Parathyroid adenoma (tissue), 2 donors: ENCODE measurements around the gene ALPI.
"Not testable (repeated sequence)": the region's sequence is repeated elsewhere in the genome, so short reads cannot be mapped to it uniquely, and the experiment has no call there.

ENCODE experiments used
- H2AFZ ChIP-seq: fragments of 300-600 bp; sonication (generic); one replicate; pipeline ENCODE4 v1.7.0; 2017; ENCODE audit warnings: antibody characterized with exemption, mild to moderate bottlenecking
- H3K27ac ChIP-seq: fragments of 300-600 bp; sonication (generic); one replicate; pipeline ENCODE4 v1.7.0; 2017
- H3K27me3 ChIP-seq: fragments of 300-600 bp; sonication (generic); one replicate; pipeline ENCODE4 v1.7.0; 2017; ENCODE audit warnings: low read length; ENCODE audit not compliant: control insufficient read depth, insufficient read depth
- H3K36me3 ChIP-seq: fragments of 300-600 bp; sonication (generic); one replicate; pipeline ENCODE4 v1.7.0; 2017; ENCODE audit warnings: low read length; ENCODE audit not compliant: control insufficient read depth, insufficient read depth
- H3K4me1 ChIP-seq: fragments of 300-600 bp; sonication (generic); one replicate; pipeline ENCODE4 v1.7.0; 2017; ENCODE audit warnings: control low read depth
- H3K4me2 ChIP-seq: fragments of 300-600 bp; sonication (generic); one replicate; pipeline ENCODE4 v1.7.0; 2017; ENCODE audit warnings: low read length
- H3K4me3 ChIP-seq: fragments of 300-600 bp; sonication (generic); one replicate; pipeline ENCODE4 v1.7.0; 2017; ENCODE audit warnings: low read depth, low read length
- H3K79me2 ChIP-seq: fragments of 300-600 bp; sonication (generic); one replicate; pipeline ENCODE4 v1.7.0; 2017; ENCODE audit warnings: control low read depth
- H3K9ac ChIP-seq: fragments of 300-600 bp; sonication (generic); one replicate; pipeline ENCODE4 v1.7.0; 2017; ENCODE audit warnings: mild to moderate bottlenecking
- H3K9me3 ChIP-seq: fragments of 300-600 bp; sonication (generic); one replicate; pipeline ENCODE4 v1.7.0; 2017; ENCODE audit warnings: low read length; ENCODE audit not compliant: control insufficient read depth
- TF ChIP-seq, protein P1 (sequence below): fragments of 300-600 bp; sonication (generic); IDR thresholded peaks from one replicate; pipeline ENCODE4 v1.7.0; 2017; ENCODE audit warnings: antibody characterized with exemption, mild to moderate bottlenecking
- donor health status: primary hyperparathyroidism.

Gene ALPI

DNA sequence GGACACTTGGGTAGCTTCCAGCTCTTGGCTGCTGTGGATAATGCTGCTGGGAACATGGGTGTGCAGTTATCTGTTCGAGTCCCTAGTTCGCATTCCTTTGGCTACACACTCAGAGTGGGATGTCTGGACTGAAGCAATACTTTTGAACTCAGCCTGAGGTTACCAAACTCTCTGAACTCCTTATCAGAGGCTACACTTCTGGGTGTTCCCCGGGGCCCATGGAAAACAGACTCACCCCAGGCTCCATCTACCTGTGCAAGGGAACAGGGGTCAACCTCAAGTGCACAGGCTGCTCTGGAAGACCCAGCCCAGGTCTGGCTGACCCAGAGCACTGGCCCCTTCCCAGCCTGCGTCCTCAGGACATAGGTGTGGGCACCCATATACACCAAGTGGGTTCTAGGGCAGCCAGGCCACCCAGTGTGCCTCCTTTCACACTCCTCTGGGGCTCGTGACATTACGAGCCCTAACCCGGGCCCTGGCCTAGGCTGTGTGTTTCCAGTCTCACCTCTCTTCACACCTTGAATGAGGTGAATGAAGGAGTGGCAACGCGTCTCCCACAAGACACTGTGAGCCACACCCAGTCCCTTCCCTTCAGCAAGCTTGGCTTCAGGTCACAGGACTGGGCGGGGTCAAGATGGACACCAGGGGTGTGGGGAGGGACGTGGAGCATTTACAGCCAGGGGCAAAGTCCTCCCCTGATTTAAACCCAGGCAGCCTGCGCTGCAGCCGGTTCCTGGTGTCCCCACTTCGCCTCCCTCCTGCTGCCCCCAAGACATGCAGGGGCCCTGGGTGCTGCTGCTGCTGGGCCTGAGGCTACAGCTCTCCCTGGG lies at the start of gene ALPI:
Gene ALPI, plus strand, starts transcription at position 728 of the 830 bp plus-strand sequence. Its CDS starts 47 bp downstream, at position 775.
- H3K27me3 ChIP-seq, result no peaks in the 10 kb centered on the region
- no peak within 1 kb of the TSS for H3K4me3 ChIP-seq
- TF ChIP-seq, protein P1, sequence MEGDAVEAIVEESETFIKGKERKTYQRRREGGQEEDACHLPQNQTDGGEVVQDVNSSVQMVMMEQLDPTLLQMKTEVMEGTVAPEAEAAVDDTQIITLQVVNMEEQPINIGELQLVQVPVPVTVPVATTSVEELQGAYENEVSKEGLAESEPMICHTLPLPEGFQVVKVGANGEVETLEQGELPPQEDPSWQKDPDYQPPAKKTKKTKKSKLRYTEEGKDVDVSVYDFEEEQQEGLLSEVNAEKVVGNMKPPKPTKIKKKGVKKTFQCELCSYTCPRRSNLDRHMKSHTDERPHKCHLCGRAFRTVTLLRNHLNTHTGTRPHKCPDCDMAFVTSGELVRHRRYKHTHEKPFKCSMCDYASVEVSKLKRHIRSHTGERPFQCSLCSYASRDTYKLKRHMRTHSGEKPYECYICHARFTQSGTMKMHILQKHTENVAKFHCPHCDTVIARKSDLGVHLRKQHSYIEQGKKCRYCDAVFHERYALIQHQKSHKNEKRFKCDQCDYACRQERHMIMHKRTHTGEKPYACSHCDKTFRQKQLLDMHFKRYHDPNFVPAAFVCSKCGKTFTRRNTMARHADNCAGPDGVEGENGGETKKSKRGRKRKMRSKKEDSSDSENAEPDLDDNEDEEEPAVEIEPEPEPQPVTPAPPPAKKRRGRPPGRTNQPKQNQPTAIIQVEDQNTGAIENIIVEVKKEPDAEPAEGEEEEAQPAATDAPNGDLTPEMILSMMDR, result no peak

GRCh38 chr2:232406556-232407310 lies 49.2 kb upstream of the ALPI start, which contains the start of gene ALPG:
ALPG (plus strand) TSS chr2:232406844; CDS start chr2:232406895, 51 bp downstream.
- no peak within 1 kb of the TSS for H2AFZ ChIP-seq
- no peaks in the 10 kb centered on the region for H3K9me3 ChIP-seq
- H3K4me2 ChIP-seq, result no peak within 1 kb of the TSS
- no peaks in the 10 kb centered on the region for H3K79me2 ChIP-seq
- no peaks in the 10 kb centered on the region for H3K27me3 ChIP-seq
- H3K27ac ChIP-seq, result no peak within 1 kb of the TSS
- TF ChIP-seq, protein P1, result no peak
- no peaks in the 10 kb centered on the region for H3K36me3 ChIP-seq
- no peaks in the 10 kb centered on the region for H3K4me1 ChIP-seq
- no peak within 1 kb of the TSS for H3K4me3 ChIP-seq
- no peak within 1 kb of the TSS for H3K9ac ChIP-seq

More for the DNA sequence above, at the start of gene ALPI:
- H3K36me3 ChIP-seq, result no peaks in the 10 kb centered on the region
- no peaks in the 10 kb centered on the region for H3K4me1 ChIP-seq
- no peak within 1 kb of the TSS for H2AFZ ChIP-seq
- H3K79me2 ChIP-seq, result no peaks in the 10 kb centered on the region
- H3K9me3 ChIP-seq, result no peaks in the 10 kb centered on the region
- no peak within 1 kb of the TSS for H3K9ac ChIP-seq
- no peak within 1 kb of the TSS for H3K4me2 ChIP-seq
- no peak within 1 kb of the TSS for H3K27ac ChIP-seq

DNA sequence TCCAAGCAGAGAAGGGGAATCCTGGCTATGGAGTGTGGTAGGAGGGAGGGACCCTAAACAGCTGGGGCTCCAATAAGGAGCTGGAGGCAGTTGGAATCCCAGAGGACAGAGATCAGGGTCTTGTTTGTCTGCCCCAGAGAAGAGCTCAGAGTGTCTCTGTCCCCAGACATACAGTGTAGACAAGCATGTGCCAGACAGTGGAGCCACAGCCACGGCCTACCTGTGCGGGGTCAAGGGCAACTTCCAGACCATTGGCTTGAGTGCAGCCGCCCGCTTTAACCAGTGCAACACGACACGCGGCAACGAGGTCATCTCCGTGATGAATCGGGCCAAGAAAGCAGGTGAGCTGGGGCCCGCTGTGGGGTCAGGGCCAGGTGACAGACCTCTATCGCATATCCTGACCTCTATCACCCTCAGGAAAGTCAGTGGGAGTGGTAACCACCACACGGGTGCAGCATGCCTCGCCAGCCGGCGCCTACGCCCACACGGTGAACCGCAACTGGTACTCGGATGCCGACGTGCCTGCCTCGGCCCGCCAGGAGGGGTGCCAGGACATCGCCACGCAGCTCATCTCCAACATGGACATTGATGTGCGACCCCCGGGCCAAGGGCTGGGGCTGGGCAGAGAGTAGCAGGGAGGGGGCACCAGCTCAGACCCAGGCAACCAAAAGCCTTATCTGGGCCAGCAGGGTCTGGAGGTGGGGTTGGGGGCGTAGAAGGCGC lies 48.4 kb upstream of the ALPI start:
- H3K27ac ChIP-seq, H3K9ac ChIP-seq, H3K27me3 ChIP-seq, H3K9me3 ChIP-seq, H3K4me1 ChIP-seq, H3K36me3 ChIP-seq, H3K4me3 ChIP-seq, H2AFZ ChIP-seq, H3K79me2 ChIP-seq, H3K4me2 ChIP-seq: not testable (repeated sequence)

DNA sequence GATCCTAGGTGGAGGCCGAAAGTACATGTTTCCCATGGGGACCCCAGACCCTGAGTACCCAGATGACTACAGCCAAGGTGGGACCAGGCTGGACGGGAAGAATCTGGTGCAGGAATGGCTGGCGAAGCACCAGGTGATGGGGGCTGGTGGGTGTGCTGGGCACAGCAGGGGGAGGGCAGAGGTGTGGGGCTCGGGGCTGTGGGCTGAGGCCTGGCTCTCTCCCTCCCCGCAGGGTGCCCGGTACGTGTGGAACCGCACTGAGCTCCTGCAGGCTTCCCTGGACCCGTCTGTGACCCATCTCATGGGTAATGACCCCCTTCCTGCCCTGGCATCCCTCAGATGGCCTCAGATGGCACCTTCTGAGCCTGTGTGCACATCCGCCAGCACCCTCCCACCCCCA lies 47.7 kb upstream of the ALPI start:
- H3K4me2 ChIP-seq, H3K4me3 ChIP-seq, H3K4me1 ChIP-seq, H3K27me3 ChIP-seq, H3K9me3 ChIP-seq, H3K27ac ChIP-seq, H2AFZ ChIP-seq, H3K9ac ChIP-seq, H3K36me3 ChIP-seq, H3K79me2 ChIP-seq: not testable (repeated sequence)

- H3K27ac ChIP-seq, H3K4me3 ChIP-seq, H3K4me2 ChIP-seq, H2AFZ ChIP-seq, H3K27me3 ChIP-seq, H3K9me3 ChIP-seq, H3K9ac ChIP-seq, H3K79me2 ChIP-seq, H3K4me1 ChIP-seq, H3K36me3 ChIP-seq: not testable (repeated sequence)
Measured at GRCh38 chr2:232409617-232410016, 46.3 kb upstream of the ALPI start.
